Mucosa of gallbladder (tissue), 1 donor: Measurements from ENCODE around the gene ZNF532. TPM values are rescaled to one million over a fixed set of nuclear protein-coding genes. Genes with fewer than 3 reads are reported as not detected.

ENCODE experiments used
- DNase-seq: peaks from one replicate; pipeline ENCODE4 v3.0.0-alpha.2; 2020; ENCODE audit warnings: low spot score
- total RNA-seq: library from RNA; stranded (reverse); gene quantifications from one replicate; pipeline ENCODE4 v1.2.1, GENCODE V29; 2021
- donor health status: DM: no; HTN: no; CAD: no.

Gene ZNF532
- total RNA-seq, 1 donor from 2014 or later, result 58.7 TPM

GRCh38 chr18:58970943-58971790 is 106.5 kb downstream of the ZNF532 start:
- no peak for DNase-seq

GRCh38 chr18:58975296-58975695 is 110.6 kb downstream of the ZNF532 start:
- DNase-seq, result no peak

- DNase-seq, result no peak
Measured at GRCh38 chr18:58975781-58976180, 111.1 kb downstream of the ZNF532 start.

- DNase-seq, result no peak
Measured at GRCh38 chr18:58977223-58977622, 112.5 kb downstream of the ZNF532 start.

- DNase-seq, result no peak
Measured at GRCh38 chr18:58977801-58978200, 113.1 kb downstream of the ZNF532 start.

- DNase-seq, result no peak
Measured at GRCh38 chr18:58978916-58979315, 114.2 kb downstream of the ZNF532 start.

GRCh38 chr18:58979615-58980014 is 114.9 kb downstream of the ZNF532 start:
- no peak for DNase-seq

- DNase-seq, result no peak
Measured at GRCh38 chr18:58980991-58981390, 116.3 kb downstream of the ZNF532 start.

GRCh38 chr18:58983260-58984155 is 118.8 kb downstream of the ZNF532 start:
- DNase-seq, result no peak

GRCh38 chr18:58988600-58988999 is 123.9 kb downstream of the ZNF532 start:
- no peak for DNase-seq

- DNase-seq, result no peak
Measured at GRCh38 chr18:58989184-58989759, 124.6 kb downstream of the ZNF532 start.

- no peak for DNase-seq
Measured at GRCh38 chr18:58990720-58991119, 126.0 kb downstream of the ZNF532 start.

- DNase-seq, result no peak
Measured at GRCh38 chr18:58991167-58991798, 126.6 kb downstream of the ZNF532 start.

- no peak for DNase-seq
Measured at GRCh38 chr18:58992301-58993231, 127.9 kb downstream of the ZNF532 start.

- no peak for DNase-seq
Measured at GRCh38 chr18:58993260-58993659, 128.6 kb downstream of the ZNF532 start.

GRCh38 chr18:58995663-58996062 is 131.0 kb downstream of the ZNF532 start:
- no peak for DNase-seq

GRCh38 chr18:58996131-58996641 is 131.5 kb downstream of the ZNF532 start:
- no peak for DNase-seq

- no peak for DNase-seq
Measured at GRCh38 chr18:58996696-58997095, 132.0 kb downstream of the ZNF532 start.

- DNase-seq, result peak; percentile 53
Measured at GRCh38 chr18:58997811-58998337, 133.2 kb downstream of the ZNF532 start.
